ENCODE data around the gene TMEM150B. TPM values are rescaled to one million over a fixed set of nuclear protein-coding genes. Genes with fewer than 3 reads are reported as not detected.

The TMEM150B gene
- total and polyA plus RNA-seq, 9 of the 15 experiments (the other 6 are each of a cell fraction or from before 2014, with no cell fraction given), result 0.47 to 1.3 (median 0.74) TPM; not detected in 2

DNA sequence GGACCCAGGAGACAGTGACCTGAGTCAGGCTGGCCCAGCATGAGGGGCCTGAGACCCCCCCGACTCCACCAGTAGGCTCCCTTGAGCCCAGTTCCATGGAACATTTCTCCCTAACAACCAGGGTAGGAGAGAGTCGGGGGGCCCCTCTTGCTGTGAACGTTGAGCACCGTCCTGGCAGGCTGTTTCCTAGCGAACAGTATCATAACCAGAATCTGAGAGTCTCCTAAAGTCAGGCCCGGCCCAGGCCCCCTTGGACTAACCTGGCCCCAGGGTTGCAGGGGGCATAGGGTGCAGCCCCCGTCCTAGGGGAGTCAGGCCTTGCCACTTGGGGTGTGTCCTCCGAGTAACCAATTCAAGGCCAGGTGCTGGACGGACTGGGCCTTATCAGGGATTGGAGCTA lies 13.7 kb downstream of the TMEM150B start:
- Histone ChIP-seq H3K4me1 (replicated peaks in 1 of 2; ENCODE audit: control insufficient read depth in 2 of 2, insufficient read depth in 2 of 2, low read length in 2 of 2) (peaks cover 9 to 32% of the 10 kb centered on the region in 2 experiments; a peak in 4 of 5 replicates), H4K20me1 (replicated peaks; ENCODE audit: control insufficient read depth, insufficient read depth, low read length) (no peaks in the 10 kb centered on the region), H3K9ac (ENCODE audit: insufficient read depth in 1 of 2, low read depth in 2 of 2, low read length in 2 of 2) (no peak overlapping the region; a peak in 1 of 4 replicates), H3K9me3 (replicated peaks; ENCODE audit: control insufficient read depth, insufficient read depth, low read depth, low read length) (no peaks in the 10 kb centered on the region), H3K27me3 (ENCODE audit: control insufficient read depth in 2 of 2, insufficient read depth in 2 of 2, low read length in 2 of 2) (no peaks in the 10 kb centered on the region), H3K79me2 (ENCODE audit: control insufficient read depth, insufficient read depth, low read length) (no peaks in the 10 kb centered on the region), H2AFZ (ENCODE audit: low read depth, low read length) (no peak overlapping the region), H3K36me3 (ENCODE audit: control insufficient read depth, insufficient read depth, low read length) (peaks cover 1% of the 10 kb centered on the region; the same call in 1 of the 3 replicates), H3K9me1 (ENCODE audit: control insufficient read depth, insufficient read depth, low read length) (no peaks in the 10 kb centered on the region), H3K4me2 (ENCODE audit: insufficient read depth, low read length) (no peak overlapping the region), H3K27ac (ENCODE audit: extremely low read depth, low read depth, low read length) (no peak overlapping the region), H3K4me3 (no peak overlapping the region)
- DNase-seq (ENCODE audit: extremely low read depth in 1 of 4, low spot score in 3 of 4) (no peak), ATAC-seq (no peak), FAIRE-seq (no peak)
- in situ Hi-C loops (cut with MboI), result no loop called here
- CTCF ChIA-PET (ENCODE audit: low intra/inter-chr PET ratio), result no interaction called here
- BruUV-seq (replicated peaks), result no TSS peak
- intact Hi-C loops (cut with micrococcal nuclease), result no loop called here
- WGBS (ENCODE audit: insufficient coverage, low coverage, missing lambda C conversion rate), result 57% methylated on average over 9 of the region's 9 CpGs
- POLR2A ChIA-PET, result interaction anchor here (1.0 to 1.3 kb wide), 2 partner anchors 11 to 77 kb away, joined by 3 to 4 read pairs; no protein-coding TSS in a partner anchor
- TF ChIP-seq XRCC3 (IDR thresholded peaks at IDR 0.05) (no peak), EHMT2 (IDR thresholded peaks at IDR 0.05) (no peak), ADNP (tag; IDR thresholded peaks at IDR 0.05) (no peak), CSDE1 (IDR thresholded peaks at IDR 0.05) (no peak), NFRKB (IDR thresholded peaks at IDR 0.05; ENCODE audit: low read depth) (no peak), CBFB (CRISPR knock-in tag; IDR thresholded peaks at IDR 0.05) (no peak), SIN3A (IDR thresholded peaks at IDR 0.05; ENCODE audit: borderline replicate concordance in 2 of 2, control insufficient read depth in 1 of 2, low read depth in 2 of 2, low read length in 2 of 2) (no peak), NCOA2 (IDR thresholded peaks at IDR 0.05; ENCODE audit: partially characterized antibody in 2 of 2) (no peak), ZNF165 (CRISPR knock-in tag; IDR thresholded peaks at IDR 0.05; ENCODE audit: borderline replicate concordance) (no peak), ARNT (IDR thresholded peaks at IDR 0.05) (no peak)
- TF ChIP-seq, protein P1, sequence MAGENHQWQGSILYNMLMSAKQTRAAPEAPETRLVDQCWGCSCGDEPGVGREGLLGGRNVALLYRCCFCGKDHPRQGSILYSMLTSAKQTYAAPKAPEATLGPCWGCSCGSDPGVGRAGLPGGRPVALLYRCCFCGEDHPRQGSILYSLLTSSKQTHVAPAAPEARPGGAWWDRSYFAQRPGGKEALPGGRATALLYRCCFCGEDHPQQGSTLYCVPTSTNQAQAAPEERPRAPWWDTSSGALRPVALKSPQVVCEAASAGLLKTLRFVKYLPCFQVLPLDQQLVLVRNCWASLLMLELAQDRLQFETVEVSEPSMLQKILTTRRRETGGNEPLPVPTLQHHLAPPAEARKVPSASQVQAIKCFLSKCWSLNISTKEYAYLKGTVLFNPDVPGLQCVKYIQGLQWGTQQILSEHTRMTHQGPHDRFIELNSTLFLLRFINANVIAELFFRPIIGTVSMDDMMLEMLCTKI (IDR thresholded peaks at IDR 0.05; ENCODE audit: partially characterized antibody), result no peak
- TF ChIP-seq, protein P2, sequence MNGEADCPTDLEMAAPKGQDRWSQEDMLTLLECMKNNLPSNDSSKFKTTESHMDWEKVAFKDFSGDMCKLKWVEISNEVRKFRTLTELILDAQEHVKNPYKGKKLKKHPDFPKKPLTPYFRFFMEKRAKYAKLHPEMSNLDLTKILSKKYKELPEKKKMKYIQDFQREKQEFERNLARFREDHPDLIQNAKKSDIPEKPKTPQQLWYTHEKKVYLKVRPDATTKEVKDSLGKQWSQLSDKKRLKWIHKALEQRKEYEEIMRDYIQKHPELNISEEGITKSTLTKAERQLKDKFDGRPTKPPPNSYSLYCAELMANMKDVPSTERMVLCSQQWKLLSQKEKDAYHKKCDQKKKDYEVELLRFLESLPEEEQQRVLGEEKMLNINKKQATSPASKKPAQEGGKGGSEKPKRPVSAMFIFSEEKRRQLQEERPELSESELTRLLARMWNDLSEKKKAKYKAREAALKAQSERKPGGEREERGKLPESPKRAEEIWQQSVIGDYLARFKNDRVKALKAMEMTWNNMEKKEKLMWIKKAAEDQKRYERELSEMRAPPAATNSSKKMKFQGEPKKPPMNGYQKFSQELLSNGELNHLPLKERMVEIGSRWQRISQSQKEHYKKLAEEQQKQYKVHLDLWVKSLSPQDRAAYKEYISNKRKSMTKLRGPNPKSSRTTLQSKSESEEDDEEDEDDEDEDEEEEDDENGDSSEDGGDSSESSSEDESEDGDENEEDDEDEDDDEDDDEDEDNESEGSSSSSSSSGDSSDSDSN (IDR thresholded peaks at IDR 0.05; ENCODE audit: borderline replicate concordance in 1 of 2, low read depth in 2 of 2, low read length in 2 of 2), result no peak

Data from K562 (cell line).